Frontal cortex (tissue), 4 donors: ENCODE data around the gene CACNA2D3. TPM values are rescaled to one million over a fixed set of nuclear protein-coding genes. Genes with fewer than 3 reads are reported as not detected.

Experiments used
- DNase-seq, 2 donors: peaks; one replicate each; pipeline ENCODE4 v3.0.0; 2012; ENCODE audit warnings: low spot score in 2 of 2
- FAIRE-seq: peaks from 2 replicates; lab custom pipeline; 2012; peaks lifted over from hg19 to GRCh38; lab: Jason Lieb, UNC
- total RNA-seq: library from RNA; depleted of rRNA; stranded (reverse); fragments of >200 nt; gene quantifications from one replicate; pipeline ENCODE4 v1.2.3, GENCODE V29; 2014
- donor health status: control.
- donor health status: control.
- donor health status: control.

The CACNA2D3 gene
- total RNA-seq, 1 donor from 2014 or later = 30.6 TPM

GRCh38 chr3:54982807-54983206 is 860.5 kb downstream of the CACNA2D3 start:
- FAIRE-seq = no peak
- DNase-seq = no peak

GRCh38 chr3:54983266-54984099 is 861.1 kb downstream of the CACNA2D3 start:
- FAIRE-seq (no peak), DNase-seq (no peak)

GRCh38 chr3:54985856-54986255 is 863.5 kb downstream of the CACNA2D3 start:
- FAIRE-seq (no peak), DNase-seq (no peak)

DNA sequence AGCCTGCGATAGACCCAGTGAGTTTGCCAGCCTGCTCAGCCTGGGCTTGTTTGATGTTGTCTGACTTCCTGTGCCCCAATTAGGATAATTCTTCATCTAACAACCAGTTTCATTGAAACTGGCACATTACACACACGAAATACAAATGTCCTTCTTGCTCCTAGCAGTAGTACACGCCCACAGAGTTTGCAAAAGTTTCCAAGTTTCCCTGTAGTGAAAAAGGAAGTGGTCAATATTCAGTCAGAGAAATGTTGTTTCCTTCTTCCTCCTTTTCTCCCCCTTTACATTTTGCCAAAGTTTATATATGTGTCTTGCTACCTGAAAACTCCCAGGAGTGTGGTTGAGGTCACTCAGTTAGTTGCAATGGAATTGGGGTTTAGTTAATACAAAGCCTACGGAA is 863.9 kb downstream of the CACNA2D3 start:
- DNase-seq (no peak), FAIRE-seq (no peak)

GRCh38 chr3:54987719-54988118 is 865.4 kb downstream of the CACNA2D3 start:
- DNase-seq (no peak), FAIRE-seq (no peak)

DNA sequence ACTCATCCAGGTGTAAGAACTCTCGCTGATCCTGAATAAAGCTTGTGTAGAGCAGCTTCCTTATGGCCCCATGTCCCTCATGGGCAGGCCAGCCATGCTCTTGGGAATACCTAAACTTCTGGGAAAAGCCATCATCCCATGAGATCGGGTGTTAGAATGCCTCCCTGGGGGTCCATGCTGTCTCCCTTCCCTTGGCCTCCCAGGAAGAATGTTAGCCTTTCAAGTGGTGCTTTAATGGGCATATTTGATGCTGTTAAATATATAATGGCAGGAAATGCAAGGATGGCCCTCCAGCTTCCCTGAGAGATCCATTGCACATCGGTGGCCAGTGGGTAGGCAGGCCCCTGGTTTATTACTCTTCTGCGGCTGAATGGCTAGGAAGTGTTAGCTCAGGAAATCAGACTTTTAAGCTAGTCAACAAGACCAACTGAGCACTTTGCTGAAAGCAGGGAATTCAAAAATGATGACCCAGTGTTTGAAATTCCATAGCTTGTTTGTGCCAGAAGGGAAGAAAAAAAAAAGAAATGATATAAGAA is 866.0 kb downstream of the CACNA2D3 start:
- no peak for FAIRE-seq

GRCh38 chr3:54988838-54989630 is 866.7 kb downstream of the CACNA2D3 start:
- DNase-seq (no peak), FAIRE-seq (no peak)

More for the DNA sequence above, 866.0 kb downstream of the CACNA2D3 start:
- no peak for DNase-seq

GRCh38 chr3:54994111-54994513 is 871.8 kb downstream of the CACNA2D3 start:
- no peak for FAIRE-seq

DNA sequence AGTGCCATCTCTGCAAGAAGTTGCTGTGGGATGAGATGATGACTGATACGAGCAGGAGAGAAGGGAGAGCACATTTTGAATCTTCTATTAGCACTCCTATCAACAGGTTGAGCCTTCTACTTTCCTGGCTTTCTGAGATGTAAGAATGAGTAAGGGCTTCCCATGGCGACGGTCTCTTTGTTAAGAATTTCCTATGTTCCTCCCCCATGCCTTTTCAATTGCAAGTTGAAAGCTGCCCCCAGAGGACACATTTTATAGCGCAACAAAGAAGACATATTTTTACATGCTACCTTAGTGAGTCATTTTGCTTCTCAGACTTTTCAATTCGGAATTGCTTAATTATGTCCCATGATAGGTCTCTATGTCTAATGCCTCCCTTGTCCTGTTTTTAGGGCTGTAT is 876.8 kb downstream of the CACNA2D3 start:
- FAIRE-seq (no peak), DNase-seq (peak in 1 of 2 donors; percentile 13)

More at GRCh38 chr3:54994111-54994513, 871.8 kb downstream of the CACNA2D3 start:
- no peak for DNase-seq

- FAIRE-seq (no peak), DNase-seq (no peak)
Observed at GRCh38 chr3:54999811-55000210, 877.5 kb downstream of the CACNA2D3 start.

DNA sequence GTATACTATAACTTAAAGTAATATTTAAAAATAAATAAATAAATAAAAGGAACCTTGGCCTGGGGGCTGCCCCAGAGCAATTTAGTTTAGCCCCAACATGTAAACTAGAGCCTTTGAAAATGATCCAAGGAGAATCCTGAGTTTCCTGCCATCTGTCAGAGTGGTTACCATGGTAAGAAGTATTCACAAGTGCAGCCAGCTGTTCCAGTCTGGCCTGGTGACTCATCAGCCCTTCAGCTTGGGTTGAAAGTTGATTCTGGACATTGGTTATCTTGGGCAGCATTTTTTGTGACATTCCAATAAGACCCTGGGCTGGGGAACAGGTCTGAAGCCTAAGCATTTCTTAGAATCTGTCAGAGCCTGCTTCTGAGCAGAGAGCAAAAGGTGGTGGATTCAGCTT is 878.2 kb downstream of the CACNA2D3 start:
- DNase-seq (peak in 1 of 2 donors; percentile 39), FAIRE-seq (no peak)

- DNase-seq (no peak), FAIRE-seq (no peak)
Observed at GRCh38 chr3:55000953-55001352, 878.6 kb downstream of the CACNA2D3 start.

GRCh38 chr3:55002416-55002930 is 880.1 kb downstream of the CACNA2D3 start:
- DNase-seq (no peak), FAIRE-seq (no peak)

DNA sequence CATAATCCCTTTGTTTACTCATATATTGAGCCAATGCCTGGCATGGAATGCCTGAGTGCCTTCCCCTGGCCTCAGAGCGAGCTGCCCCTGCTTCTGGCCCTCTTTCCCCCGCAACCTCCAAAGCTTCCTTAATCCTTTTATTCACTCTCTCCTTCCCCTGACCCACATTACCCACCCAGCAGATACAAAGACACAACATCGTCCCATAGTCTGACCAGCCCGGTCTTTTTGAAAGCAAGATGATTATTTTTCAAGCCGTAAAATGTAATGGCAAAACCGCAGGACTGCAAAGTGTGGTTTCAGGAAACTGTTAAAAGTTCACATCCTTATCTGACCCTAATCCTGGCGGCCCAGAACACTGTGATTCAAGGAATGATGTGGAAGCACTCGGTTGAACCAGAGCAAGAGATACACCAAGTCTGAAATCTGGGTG is 883.9 kb downstream of the CACNA2D3 start:
- DNase-seq (no peak), FAIRE-seq (no peak)

GRCh38 chr3:55007971-55008370 is 885.6 kb downstream of the CACNA2D3 start:
- DNase-seq = no peak
- FAIRE-seq = no peak

- no peak for DNase-seq
- FAIRE-seq = no peak
Observed at GRCh38 chr3:55009372-55009771, 887.0 kb downstream of the CACNA2D3 start.

GRCh38 chr3:55012091-55012490 is 889.7 kb downstream of the CACNA2D3 start:
- no peak for FAIRE-seq
- DNase-seq = no peak

DNA sequence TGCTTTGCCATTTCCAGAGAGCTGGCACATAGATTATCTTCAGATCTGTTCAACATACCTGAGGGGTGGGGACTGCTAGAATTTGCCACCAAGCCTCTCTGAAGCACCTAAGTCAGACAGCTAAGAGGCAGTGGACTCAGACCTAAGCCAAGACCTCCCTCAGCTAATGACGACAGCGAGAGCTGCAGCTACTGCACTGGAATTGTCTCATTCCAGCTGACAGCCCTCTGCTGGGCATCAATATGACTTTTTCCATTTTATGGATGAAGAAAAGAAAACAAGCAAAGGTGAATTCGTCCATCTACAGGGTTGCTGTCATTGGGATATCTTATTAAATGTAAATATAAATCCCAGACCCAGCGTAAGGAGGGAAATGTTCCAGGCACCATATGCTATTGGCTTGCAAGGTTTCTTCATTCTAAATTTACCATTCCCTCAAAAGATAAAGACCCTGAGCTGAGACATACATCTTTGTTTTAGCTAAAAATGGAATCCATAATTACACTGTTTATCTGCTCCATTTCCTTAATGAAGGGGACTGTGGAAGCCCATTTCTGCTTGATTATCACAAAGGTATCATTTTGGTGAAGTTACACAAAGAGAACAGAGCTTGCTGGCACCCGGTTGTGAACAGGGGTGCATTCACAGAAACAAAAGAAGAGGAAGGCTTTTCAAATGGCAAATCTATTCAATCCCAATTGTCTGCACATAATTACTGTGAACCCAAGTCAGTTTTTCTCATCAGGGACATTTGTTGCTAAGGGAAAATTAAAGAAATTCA is 891.0 kb downstream of the CACNA2D3 start:
- FAIRE-seq (no peak), DNase-seq (no peak)

GRCh38 chr3:55014081-55014480 is 891.7 kb downstream of the CACNA2D3 start:
- DNase-seq (no peak), FAIRE-seq (no peak)

GRCh38 chr3:55014906-55015305 is 892.6 kb downstream of the CACNA2D3 start:
- no peak for FAIRE-seq
- DNase-seq = no peak
